WTC11 (cell line): ENCODE data around the gene NLRX1. TPM values are rescaled to one million over a fixed set of nuclear protein-coding genes. Genes with fewer than 3 reads are reported as not detected.

Experiments
- ATAC-seq: fragments of 200-7000 bp; cut with Tn5 transposase; 2 replicates; pipeline ENCODE4 v1.10.0; 2021; ENCODE audit warnings: mild to moderate bottlenecking, moderate library complexity
- CTCF ChIA-PET: fragments of 300-600 bp; sonication (Branson Sonifier 250); formaldehyde crosslinking; loops from one replicate; lab custom pipeline; 2021; ENCODE audit warnings: antibody characterized with exemption; lab: Charles Lee
- POLR2A ChIA-PET: fragments of 350-600 bp; sonication (Branson Sonifier 250); formaldehyde crosslinking; loops from one replicate; lab custom pipeline; 2021; ENCODE audit warnings: antibody characterized with exemption; lab: Charles Lee
- DNase-seq: peaks from one replicate; pipeline ENCODE4 v3.0.0; 2021; ENCODE audit warnings: low spot score
- H3K27ac Mint-ChIP-seq: 2 replicates; pipeline ENCODE4 v1.8.0; 2021; ENCODE audit warnings: mixed read lengths
- H3K27me3 Mint-ChIP-seq: 2 replicates; pipeline ENCODE4 v1.8.0; 2021; ENCODE audit warnings: low read depth, mild to moderate bottlenecking, moderate library complexity, mixed read lengths
- H3K36me3 Mint-ChIP-seq: 2 replicates; pipeline ENCODE4 v1.8.0; 2021; ENCODE audit warnings: mixed read lengths
- H3K4me1 Mint-ChIP-seq: 2 replicates; pipeline ENCODE4 v1.8.0; 2022; ENCODE audit warnings: mixed read lengths
- H3K4me3 Mint-ChIP-seq: 2 replicates; pipeline ENCODE4 v1.8.0; 2021; ENCODE audit warnings: mild to moderate bottlenecking, moderate library complexity, mixed read lengths
- H3K9me3 Mint-ChIP-seq: 2 replicates; pipeline ENCODE4 v1.8.0; 2021; ENCODE audit warnings: mixed read lengths
- CBFB ChIP-seq: sonication (generic); formaldehyde crosslinking; IDR thresholded peaks from 2 replicates; pipeline ENCODE4 v1.8.1; 2022; ENCODE audit warnings: mild to moderate bottlenecking, low read depth, missing genetic modification reagents
- CTCF ChIP-seq: fragments of 200-600 bp; IDR thresholded peaks from 2 replicates; pipeline ENCODE4 v1.8.0; 2022; ENCODE audit warnings: antibody characterized with exemption
- E2F1 ChIP-seq: sonication (generic); formaldehyde crosslinking; IDR thresholded peaks from 2 replicates; pipeline ENCODE4 v1.8.0; 2022; ENCODE audit warnings: mild to moderate bottlenecking, missing genetic modification reagents
- ESRRA ChIP-seq: sonication (generic); formaldehyde crosslinking; IDR thresholded peaks from 2 replicates; pipeline ENCODE4 v1.8.1; 2022; ENCODE audit warnings: mild to moderate bottlenecking, missing genetic modification reagents, borderline replicate concordance
- FOXK1 ChIP-seq: sonication (generic); formaldehyde crosslinking; IDR thresholded peaks from 2 replicates; pipeline ENCODE4 v1.8.0; 2022; ENCODE audit warnings: mild to moderate bottlenecking, moderate library complexity, missing genetic modification reagents
- GTF2I ChIP-seq: fragments of 250-450 bp; sonication (Bioruptor Pico); conservative IDR thresholded peaks from 2 replicates; pipeline ENCODE4 v1.4.0; 2021; ENCODE audit warnings: mild to moderate bottlenecking
- HMGXB4 ChIP-seq: sonication (generic); formaldehyde crosslinking; IDR thresholded peaks from 2 replicates; pipeline ENCODE4 v1.8.1; 2023; ENCODE audit warnings: mild to moderate bottlenecking, moderate library complexity, missing genetic modification reagents
- IRF2 ChIP-seq: sonication (generic); formaldehyde crosslinking; IDR thresholded peaks from 2 replicates; pipeline ENCODE4 v1.8.0; 2022; ENCODE audit warnings: low read depth, missing genetic modification reagents, borderline replicate concordance
- JUN ChIP-seq: sonication (generic); formaldehyde crosslinking; IDR thresholded peaks from 2 replicates; pipeline ENCODE4 v1.8.0; 2023; ENCODE audit warnings: mild to moderate bottlenecking, missing genetic modification reagents
- MAX ChIP-seq: sonication (generic); formaldehyde crosslinking; IDR thresholded peaks from 2 replicates; pipeline ENCODE4 v1.8.0; 2022; ENCODE audit warnings: mild to moderate bottlenecking, missing genetic modification reagents
- NR3C1 ChIP-seq: sonication (generic); formaldehyde crosslinking; conservative IDR thresholded peaks from 2 replicates; pipeline ENCODE4 v1.8.1; 2023; ENCODE audit warnings: low read depth, mild to moderate bottlenecking, missing genetic modification reagents
- PRRX2 ChIP-seq: fragments of 250-450 bp; sonication (Bioruptor Pico); IDR thresholded peaks from 2 replicates; pipeline ENCODE4 v1.8.0; 2021; ENCODE audit warnings: mild to moderate bottlenecking
- STAT6 ChIP-seq: sonication (generic); formaldehyde crosslinking; conservative IDR thresholded peaks from 2 replicates; pipeline ENCODE4 v1.8.1; 2023; ENCODE audit warnings: mild to moderate bottlenecking, low read depth, missing genetic modification reagents, moderate library complexity
- ZMAT4 ChIP-seq: fragments of 250-450 bp; sonication (Bioruptor Pico); IDR thresholded peaks from 2 replicates; pipeline ENCODE4 v1.9.0; 2021; ENCODE audit warnings: mild to moderate bottlenecking
- ZNF121 ChIP-seq: sonication (generic); formaldehyde crosslinking; IDR thresholded peaks from 2 replicates; pipeline ENCODE4 v1.8.0; 2023; ENCODE audit warnings: missing genetic modification reagents
- ZNF263 ChIP-seq: sonication (generic); formaldehyde crosslinking; IDR thresholded peaks from 2 replicates; pipeline ENCODE4 v1.8.1; 2022; ENCODE audit warnings: low read depth, mild to moderate bottlenecking, moderate library complexity, missing genetic modification reagents
- ZNF281 ChIP-seq: sonication (generic); formaldehyde crosslinking; IDR thresholded peaks from 2 replicates; pipeline ENCODE4 v1.8.0; 2023; ENCODE audit warnings: mild to moderate bottlenecking, missing genetic modification reagents
- total RNA-seq: library from RNA; stranded (reverse); gene quantifications from 3 replicates; pipeline ENCODE4 v1.2.3, GENCODE V29; 2021
- TF ChIP-seq, protein P1 (sequence below): sonication (generic); formaldehyde crosslinking; IDR thresholded peaks from 2 replicates; pipeline ENCODE4 v1.8.0; 2022; ENCODE audit warnings: mild to moderate bottlenecking, missing genetic modification reagents
- TF ChIP-seq, protein P2 (sequence below): sonication (generic); formaldehyde crosslinking; IDR thresholded peaks from 2 replicates; pipeline ENCODE4 v1.8.1; 2022; ENCODE audit warnings: mild to moderate bottlenecking, missing genetic modification reagents, moderate library complexity, borderline replicate concordance

Gene NLRX1
- total RNA-seq, 1 experiment from 2014 or later: 20.8 TPM

GRCh38 chr11:119160151-119160550, 8.4 kb upstream of the NLRX1 start (continued):
- TF ChIP-seq ZMAT4 (CRISPR knock-in tag) (no peak), E2F1 (CRISPR knock-in tag) (no peak), FOXK1 (CRISPR knock-in tag) (no peak)
- TF ChIP-seq, protein P1, sequence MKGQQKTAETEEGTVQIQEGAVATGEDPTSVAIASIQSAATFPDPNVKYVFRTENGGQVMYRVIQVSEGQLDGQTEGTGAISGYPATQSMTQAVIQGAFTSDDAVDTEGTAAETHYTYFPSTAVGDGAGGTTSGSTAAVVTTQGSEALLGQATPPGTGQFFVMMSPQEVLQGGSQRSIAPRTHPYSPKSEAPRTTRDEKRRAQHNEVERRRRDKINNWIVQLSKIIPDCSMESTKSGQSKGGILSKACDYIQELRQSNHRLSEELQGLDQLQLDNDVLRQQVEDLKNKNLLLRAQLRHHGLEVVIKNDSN: no peak

DNA sequence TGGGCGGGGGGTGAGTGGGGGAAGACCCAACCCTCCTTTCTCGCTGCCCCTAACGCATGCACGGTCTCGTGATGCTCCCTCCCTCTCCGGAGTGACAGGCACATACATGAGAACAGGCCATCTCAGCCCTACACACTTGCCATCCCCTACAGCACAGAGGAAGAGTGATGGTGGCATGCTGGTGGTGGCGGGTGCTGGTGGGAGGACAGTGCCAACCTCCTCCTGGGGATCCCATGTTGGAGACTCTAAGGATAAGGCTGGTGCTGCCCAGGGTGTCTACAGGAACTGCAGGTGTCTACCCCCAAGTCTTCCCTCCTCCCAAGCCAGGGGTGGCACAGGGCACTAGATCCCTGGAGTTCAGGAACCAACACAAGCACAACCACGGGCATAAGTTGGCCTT, 6.7 kb upstream of the NLRX1 start:
- Mint-ChIP-seq H3K36me3 (no peaks in the 10 kb centered on the region), H3K27ac (no peak overlapping the region), H3K4me3 (no peak overlapping the region), H3K9me3 (no peaks in the 10 kb centered on the region), H3K27me3 (no peaks in the 10 kb centered on the region; the same call in 1 of the 2 replicates), H3K4me1 (peaks cover 15% of the 10 kb centered on the region)
- no peak for DNase-seq
- CTCF ChIA-PET: no interaction called here
- ATAC-seq: no peak
- POLR2A ChIA-PET: no interaction called here
- TF ChIP-seq, protein P1: no peak
- TF ChIP-seq STAT6 (CRISPR knock-in tag): no peak
- TF ChIP-seq PRRX2: no peak
- TF ChIP-seq MAX (CRISPR knock-in tag): no peak
- TF ChIP-seq ZNF281 (CRISPR knock-in tag): no peak
- TF ChIP-seq GTF2I (CRISPR knock-in tag): no peak
- TF ChIP-seq, protein P2, sequence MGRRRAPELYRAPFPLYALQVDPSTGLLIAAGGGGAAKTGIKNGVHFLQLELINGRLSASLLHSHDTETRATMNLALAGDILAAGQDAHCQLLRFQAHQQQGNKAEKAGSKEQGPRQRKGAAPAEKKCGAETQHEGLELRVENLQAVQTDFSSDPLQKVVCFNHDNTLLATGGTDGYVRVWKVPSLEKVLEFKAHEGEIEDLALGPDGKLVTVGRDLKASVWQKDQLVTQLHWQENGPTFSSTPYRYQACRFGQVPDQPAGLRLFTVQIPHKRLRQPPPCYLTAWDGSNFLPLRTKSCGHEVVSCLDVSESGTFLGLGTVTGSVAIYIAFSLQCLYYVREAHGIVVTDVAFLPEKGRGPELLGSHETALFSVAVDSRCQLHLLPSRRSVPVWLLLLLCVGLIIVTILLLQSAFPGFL (CRISPR knock-in tag): no peak
- TF ChIP-seq HMGXB4 (CRISPR knock-in tag): no peak
- TF ChIP-seq ESRRA (CRISPR knock-in tag): no peak
- no peak for TF ChIP-seq CTCF
- TF ChIP-seq JUN: no peak
- no peak for TF ChIP-seq NR3C1 (CRISPR knock-in tag)
- TF ChIP-seq CBFB (CRISPR knock-in tag): no peak
- TF ChIP-seq ZNF263 (CRISPR knock-in tag): no peak
- no peak for TF ChIP-seq IRF2 (CRISPR knock-in tag)
- no peak for TF ChIP-seq ZNF121 (CRISPR knock-in tag)
- TF ChIP-seq, all 79 proteins: peak for 0
